Calu3 (cell line): ENCODE data around the gene BRPF3. TPM values are rescaled to one million over a fixed set of nuclear protein-coding genes. Genes with fewer than 3 reads are reported as not detected.

Experiments used
- BruUV-seq: library from RNA; stranded (reverse); fragments of 400-500 nt; replicated peaks from 2 replicates; lab custom pipeline; 2021; lab: Mats Ljungman, UMichigan
- CTCF ChIA-PET: fragments of 300-600 bp; sonication (Branson Sonifier 250); formaldehyde crosslinking; loops from one replicate; lab custom pipeline; 2022; ENCODE audit warnings: antibody characterized with exemption; lab: Charles Lee
- DNase-seq: peaks from one replicate; pipeline ENCODE4 v3.0.0; 2022
- H3K27ac Mint-ChIP-seq: one replicate; pipeline ENCODE4 v1.8.0; 2022; ENCODE audit warnings: mixed read lengths; ENCODE audit not compliant: unreplicated experiment
- H3K27me3 Mint-ChIP-seq: one replicate; pipeline ENCODE4 v1.8.0; 2022; ENCODE audit warnings: mixed read lengths; ENCODE audit not compliant: unreplicated experiment
- H3K36me3 Mint-ChIP-seq: one replicate; pipeline ENCODE4 v1.8.0; 2022; ENCODE audit warnings: mild to moderate bottlenecking, moderate library complexity, mixed read lengths; ENCODE audit not compliant: insufficient read depth, unreplicated experiment
- H3K4me1 Mint-ChIP-seq: one replicate; pipeline ENCODE4 v1.8.0; 2022; ENCODE audit warnings: mild to moderate bottlenecking, low read depth, mixed read lengths; ENCODE audit not compliant: unreplicated experiment
- H3K4me3 Mint-ChIP-seq: one replicate; pipeline ENCODE4 v1.8.0; 2022; ENCODE audit warnings: mild to moderate bottlenecking, low read depth, moderate library complexity, mixed read lengths; ENCODE audit not compliant: unreplicated experiment
- H3K9me3 Mint-ChIP-seq: one replicate; pipeline ENCODE4 v1.8.0; 2022; ENCODE audit warnings: low read depth, mixed read lengths; ENCODE audit not compliant: unreplicated experiment
- CTCF ChIP-seq: fragments of 200-600 bp; IDR thresholded peaks from one replicate; pipeline ENCODE4 v1.8.0; 2022; ENCODE audit warnings: antibody characterized with exemption; ENCODE audit not compliant: unreplicated experiment
- intact Hi-C: fragments of 100-400 bp; cut with micrococcal nuclease; formaldehyde crosslinking; loops from one replicate; pipeline ENCODE4 v1.10.0; 2022; ENCODE audit not compliant: unreplicated experiment
- total RNA-seq: library from RNA; stranded (reverse); gene quantifications from 2 replicates; pipeline ENCODE4 v1.2.3, GENCODE V29; 2022

Gene BRPF3
- total RNA-seq, 1 experiment from 2014 or later = 49.1 TPM

- Mint-ChIP-seq H3K36me3 (peaks cover 3% of the 10 kb centered on the region), H3K9me3 (no peaks in the 10 kb centered on the region), H3K27me3 (peaks cover 13% of the 10 kb centered on the region), H3K4me3 (no peak overlapping the region), H3K27ac (no peak overlapping the region), H3K4me1 (peaks cover 5% of the 10 kb centered on the region)
- DNase-seq = no peak
- no TSS peak for BruUV-seq
- intact Hi-C loops = no loop called here
- no peak for TF ChIP-seq CTCF
- CTCF ChIA-PET = no interaction called here
Observed at GRCh38 chr6:36249536-36249935, 53.0 kb downstream of the BRPF3 start.

- Mint-ChIP-seq H3K27me3 (peaks cover 13% of the 10 kb centered on the region), H3K27ac (no peak overlapping the region), H3K36me3 (no peaks in the 10 kb centered on the region), H3K9me3 (no peaks in the 10 kb centered on the region), H3K4me1 (no peaks in the 10 kb centered on the region), H3K4me3 (no peak overlapping the region)
- CTCF ChIA-PET = interaction anchor here (0.6 kb wide), 1 partner anchor 31 kb away, joined by 3 read pairs; no protein-coding TSS in a partner anchor
- TF ChIP-seq CTCF = no peak
- BruUV-seq = no TSS peak
- intact Hi-C loops = no loop called here
- no peak for DNase-seq
Observed at GRCh38 chr6:36252005-36252404, 55.5 kb downstream of the BRPF3 start.

- BruUV-seq = no TSS peak
- Mint-ChIP-seq H3K27ac (no peak overlapping the region), H3K27me3 (peaks cover 62% of the 10 kb centered on the region), H3K4me1 (peaks cover 7% of the 10 kb centered on the region), H3K4me3 (no peak overlapping the region), H3K9me3 (no peaks in the 10 kb centered on the region), H3K36me3 (no peaks in the 10 kb centered on the region)
- intact Hi-C loops = no loop called here
- no peak for TF ChIP-seq CTCF
- CTCF ChIA-PET = interaction anchor here (0.5 kb wide), 1 partner anchor 26 kb away, joined by 3 read pairs; no protein-coding TSS in a partner anchor
- no peak for DNase-seq
Observed at GRCh38 chr6:36263390-36264000, 67.0 kb downstream of the BRPF3 start.

GRCh38 chr6:36265744-36266143 lies 69.2 kb downstream of the BRPF3 start:
- Mint-ChIP-seq H3K9me3 (no peaks in the 10 kb centered on the region), H3K36me3 (no peaks in the 10 kb centered on the region), H3K27me3 (peaks cover 67% of the 10 kb centered on the region), H3K4me3 (no peak overlapping the region), H3K4me1 (peaks cover 7% of the 10 kb centered on the region), H3K27ac (no peak overlapping the region)
- TF ChIP-seq CTCF = no peak
- no peak for DNase-seq
- CTCF ChIA-PET = no interaction called here
- no TSS peak for BruUV-seq
- intact Hi-C loops = no loop called here
